ENCODE results near the gene TMCO4. TPM values are rescaled to one million over a fixed set of nuclear protein-coding genes. Genes with fewer than 3 reads are reported as not detected.
"Not testable (repeated sequence)": the region's sequence is repeated elsewhere in the genome, so short reads cannot be mapped to it uniquely, and the experiment has no call there.

TMCO4 gene
- total RNA-seq, 1 donor, result 11.1 TPM

GRCh38 chr1:19800076-19800804, 524 bp upstream of the TMCO4 start:
- Histone ChIP-seq H3K4me3 (ENCODE audit: low read length) (peak overlapping the region; percentile 58), H3K4me1 (ENCODE audit: insufficient read depth, low read length) (peaks cover 16% of the 10 kb centered on the region), H3K9me3 (ENCODE audit: low read depth, low read length) (no peaks in the 10 kb centered on the region), H3K27me3 (ENCODE audit: insufficient read depth, low read length) (no peaks in the 10 kb centered on the region)

DNA sequence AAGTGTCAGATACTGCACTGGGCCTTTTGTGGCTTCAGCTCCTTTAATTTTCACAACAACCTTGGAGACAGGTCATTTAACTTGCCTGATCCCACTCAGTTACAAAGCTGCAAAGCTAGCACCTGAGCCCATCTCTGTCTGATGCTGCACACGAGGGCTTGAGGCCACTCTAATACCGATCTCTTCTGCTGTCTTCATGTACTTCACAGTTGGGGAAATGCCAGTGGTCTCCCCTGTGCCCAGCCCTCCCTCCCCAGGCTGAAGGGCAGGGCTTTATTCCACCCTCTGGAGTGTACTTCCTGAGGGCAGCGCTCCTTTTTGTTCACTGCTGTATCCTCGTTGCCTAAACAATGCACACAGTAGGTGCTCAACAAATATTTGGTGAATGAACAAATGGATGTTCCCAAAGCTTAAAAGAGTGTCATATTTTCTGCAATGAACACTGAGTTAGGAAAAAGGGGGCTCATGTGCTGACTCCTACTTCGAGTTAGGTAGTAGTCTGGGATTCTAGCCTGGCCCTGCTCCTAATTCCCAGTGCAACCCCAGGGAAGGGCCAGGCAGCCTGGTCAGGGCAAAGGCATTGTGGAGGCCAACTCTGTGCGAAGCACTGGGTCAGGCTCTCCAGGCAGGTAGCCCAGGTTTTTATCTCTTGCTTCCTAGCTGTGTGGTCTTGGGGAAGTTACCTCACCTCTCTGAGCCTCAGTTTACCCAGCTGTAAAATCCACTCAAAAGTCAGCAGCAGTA, 1.1 kb downstream of the TMCO4 start:
- no peaks in the 10 kb centered on the region for H3K27me3 ChIP-seq (ENCODE audit: insufficient read depth, low read length)
- H3K9me3 ChIP-seq (ENCODE audit: low read depth, low read length), result no peaks in the 10 kb centered on the region
- peak overlapping the region; percentile 58 for H3K4me3 ChIP-seq (ENCODE audit: low read length)
- H3K4me1 ChIP-seq (ENCODE audit: insufficient read depth, low read length), result peaks cover 16% of the 10 kb centered on the region

DNA sequence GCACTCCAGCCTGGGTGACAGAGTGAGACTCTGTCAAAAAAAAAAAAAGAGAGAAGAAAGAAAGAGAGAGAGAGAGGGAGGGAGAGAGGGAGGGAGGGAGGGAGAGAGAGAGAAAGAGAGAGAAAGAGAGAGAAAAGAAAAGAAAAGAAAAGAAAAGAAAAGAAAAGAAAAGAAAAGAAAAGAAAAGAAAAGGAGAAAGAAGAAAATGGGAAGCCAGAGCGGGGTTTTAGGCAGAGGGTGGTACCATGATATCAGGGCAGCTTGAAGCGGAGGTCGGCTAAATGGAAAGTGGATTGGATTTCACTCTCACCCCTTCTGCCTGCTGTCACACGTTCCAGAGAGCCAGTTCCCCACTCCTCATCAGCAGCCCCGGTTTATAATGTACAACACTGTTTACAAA, 1.9 kb downstream of the TMCO4 start:
- Histone ChIP-seq H3K9me3 (ENCODE audit: low read depth, low read length) (no peaks in the 10 kb centered on the region), H3K4me3 (ENCODE audit: low read length) (no peak overlapping the region), H3K27me3 (ENCODE audit: insufficient read depth, low read length) (no peaks in the 10 kb centered on the region), H3K4me1 (ENCODE audit: insufficient read depth, low read length) (peaks cover 16% of the 10 kb centered on the region)

GRCh38 chr1:19794583-19794982, 5.1 kb downstream of the TMCO4 start:
- Histone ChIP-seq H3K27me3 (ENCODE audit: insufficient read depth, low read length) (no peaks in the 10 kb centered on the region), H3K9me3 (ENCODE audit: low read depth, low read length) (no peaks in the 10 kb centered on the region), H3K4me1 (ENCODE audit: insufficient read depth, low read length) (peaks cover 8% of the 10 kb centered on the region), H3K4me3 (ENCODE audit: low read length) (no peak overlapping the region)

GRCh38 chr1:19793360-19794046, 6.2 kb downstream of the TMCO4 start:
- no peaks in the 10 kb centered on the region for H3K9me3 ChIP-seq (ENCODE audit: low read depth, low read length)
- no peaks in the 10 kb centered on the region for H3K27me3 ChIP-seq (ENCODE audit: insufficient read depth, low read length)
- no peaks in the 10 kb centered on the region for H3K4me1 ChIP-seq (ENCODE audit: insufficient read depth, low read length)
- no peak overlapping the region for H3K4me3 ChIP-seq (ENCODE audit: low read length)

GRCh38 chr1:19792237-19793002, 7.3 kb downstream of the TMCO4 start:
- no peaks in the 10 kb centered on the region for H3K27me3 ChIP-seq (ENCODE audit: insufficient read depth, low read length)
- H3K4me3 ChIP-seq (ENCODE audit: low read length), result no peak overlapping the region
- no peaks in the 10 kb centered on the region for H3K4me1 ChIP-seq (ENCODE audit: insufficient read depth, low read length)
- no peaks in the 10 kb centered on the region for H3K9me3 ChIP-seq (ENCODE audit: low read depth, low read length)

DNA sequence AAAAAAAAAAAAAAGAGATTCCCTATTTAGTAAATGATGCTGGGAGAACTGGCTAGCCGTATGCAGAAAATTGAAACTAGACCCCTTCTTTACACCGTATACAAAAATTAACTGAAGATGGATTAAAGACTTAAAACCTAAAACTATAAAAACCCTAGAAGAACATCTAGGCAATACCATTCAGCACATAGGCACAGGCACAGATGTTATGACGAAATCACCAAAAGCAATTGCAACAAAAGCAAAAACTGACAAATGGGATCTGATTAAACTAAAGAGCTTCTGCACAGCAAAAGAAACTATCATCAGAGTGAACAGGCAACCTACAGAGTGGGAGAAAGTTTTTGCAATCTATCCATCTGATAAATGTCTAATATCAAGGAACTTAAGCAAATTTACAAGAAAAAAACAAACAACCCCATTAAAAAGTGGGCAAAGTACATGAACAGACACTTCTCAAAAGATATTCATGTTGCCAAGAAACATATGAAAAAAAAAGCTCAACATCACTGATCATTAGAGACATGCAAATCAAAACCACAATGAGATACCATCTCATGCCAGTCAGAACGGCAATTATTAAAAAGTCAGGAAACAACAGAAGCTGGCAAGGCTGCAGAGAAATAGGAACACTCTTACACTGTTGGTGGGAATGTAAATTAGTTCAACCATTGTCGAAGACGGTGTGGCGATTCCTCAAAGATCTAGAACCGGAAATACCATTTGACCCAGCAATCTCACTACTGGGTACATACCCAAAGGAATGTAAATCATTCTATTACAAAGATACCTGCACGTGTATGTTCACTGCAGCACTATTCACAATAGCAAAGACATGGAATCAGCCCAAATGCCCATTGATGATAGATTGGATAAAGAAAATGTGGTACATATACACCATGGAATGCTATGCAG, 9.4 kb downstream of the TMCO4 start:
- H3K4me1 ChIP-seq (ENCODE audit: insufficient read depth, low read length); H3K4me3 ChIP-seq (ENCODE audit: low read length); H3K9me3 ChIP-seq (ENCODE audit: low read depth, low read length); H3K27me3 ChIP-seq (ENCODE audit: insufficient read depth, low read length): not testable (repeated sequence)

GRCh38 chr1:19786988-19787423, 12.7 kb downstream of the TMCO4 start:
- H3K9me3 ChIP-seq (ENCODE audit: low read depth, low read length), result no peaks in the 10 kb centered on the region
- H3K4me1 ChIP-seq (ENCODE audit: insufficient read depth, low read length), result no peaks in the 10 kb centered on the region
- no peaks in the 10 kb centered on the region for H3K27me3 ChIP-seq (ENCODE audit: insufficient read depth, low read length)
- no peak overlapping the region for H3K4me3 ChIP-seq (ENCODE audit: low read length)

GRCh38 chr1:19785660-19786059, 14.1 kb downstream of the TMCO4 start:
- Histone ChIP-seq H3K4me1 (ENCODE audit: insufficient read depth, low read length) (no peaks in the 10 kb centered on the region), H3K27me3 (ENCODE audit: insufficient read depth, low read length) (no peaks in the 10 kb centered on the region), H3K9me3 (ENCODE audit: low read depth, low read length) (no peaks in the 10 kb centered on the region), H3K4me3 (ENCODE audit: low read length) (no peak overlapping the region)

DNA sequence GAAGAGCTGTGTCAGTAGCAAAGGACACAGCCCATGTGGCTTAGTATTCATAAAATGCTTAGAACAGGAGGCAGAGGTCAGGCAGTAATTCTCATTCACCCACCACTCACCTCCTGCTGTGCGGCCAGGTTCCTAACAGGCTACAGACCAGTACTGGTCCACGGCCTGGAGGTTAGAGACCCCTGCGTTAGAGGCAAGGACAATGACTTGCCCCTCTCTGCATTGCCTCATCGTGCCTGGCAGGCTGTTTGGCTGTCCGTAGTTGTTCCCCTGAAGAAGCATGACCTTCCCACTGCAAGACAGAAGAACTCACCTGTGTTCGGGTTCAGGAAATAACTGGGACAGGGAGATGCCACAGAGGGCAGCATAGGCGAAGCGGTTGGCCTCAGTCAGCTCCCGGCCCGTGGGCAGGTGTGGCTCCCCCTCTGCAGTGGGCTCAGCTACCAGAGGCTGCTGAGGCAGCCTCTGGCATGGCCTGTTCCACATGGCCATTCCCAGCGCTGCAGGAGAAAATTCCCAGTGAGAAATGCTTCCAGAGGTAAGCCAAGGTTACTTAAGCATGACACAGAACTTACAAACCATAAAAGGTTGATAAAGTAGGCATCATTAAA, 19.3 kb downstream of the TMCO4 start:
- H3K9me3 ChIP-seq (ENCODE audit: low read depth, low read length), result no peaks in the 10 kb centered on the region
- no peaks in the 10 kb centered on the region for H3K4me1 ChIP-seq (ENCODE audit: insufficient read depth, low read length)
- no peaks in the 10 kb centered on the region for H3K27me3 ChIP-seq (ENCODE audit: insufficient read depth, low read length)
- H3K4me3 ChIP-seq (ENCODE audit: low read length), result no peak overlapping the region

GRCh38 chr1:19776933-19777332, 22.8 kb downstream of the TMCO4 start:
- no peaks in the 10 kb centered on the region for H3K27me3 ChIP-seq (ENCODE audit: insufficient read depth, low read length)
- no peak overlapping the region for H3K4me3 ChIP-seq (ENCODE audit: low read length)
- no peaks in the 10 kb centered on the region for H3K4me1 ChIP-seq (ENCODE audit: insufficient read depth, low read length)
- no peaks in the 10 kb centered on the region for H3K9me3 ChIP-seq (ENCODE audit: low read depth, low read length)

- no peak overlapping the region for H3K4me3 ChIP-seq (ENCODE audit: low read length)
Measured at GRCh38 chr1:19776287-19776686, 23.4 kb downstream of the TMCO4 start.

DNA sequence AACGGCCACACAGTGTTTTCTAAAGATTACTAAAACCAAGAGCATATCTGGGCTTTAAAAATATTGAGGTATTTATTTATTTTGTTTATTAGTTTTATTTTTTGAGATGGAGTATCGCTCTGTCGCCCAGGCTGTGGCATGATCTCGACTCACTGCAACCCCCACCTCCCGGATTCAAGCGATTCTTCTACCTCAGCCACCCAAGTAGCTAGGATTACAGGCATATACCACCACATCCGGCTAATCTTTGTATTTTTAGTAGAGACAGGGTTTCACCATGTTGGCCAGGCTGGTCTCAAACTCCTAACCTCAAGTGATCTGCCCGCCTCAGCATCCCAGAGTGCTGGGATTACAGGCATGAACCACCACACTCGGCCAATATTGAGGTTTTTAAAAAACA, 23.9 kb downstream of the TMCO4 start:
- H3K27me3 ChIP-seq (ENCODE audit: insufficient read depth, low read length), result no peaks in the 10 kb centered on the region
- H3K4me3 ChIP-seq (ENCODE audit: low read length), result no peak overlapping the region
- no peaks in the 10 kb centered on the region for H3K4me1 ChIP-seq (ENCODE audit: insufficient read depth, low read length)
- H3K9me3 ChIP-seq (ENCODE audit: low read depth, low read length), result no peaks in the 10 kb centered on the region

More at GRCh38 chr1:19776287-19776686, 23.4 kb downstream of the TMCO4 start:
- Histone ChIP-seq H3K9me3 (ENCODE audit: low read depth, low read length) (no peaks in the 10 kb centered on the region), H3K4me1 (ENCODE audit: insufficient read depth, low read length) (no peaks in the 10 kb centered on the region), H3K27me3 (ENCODE audit: insufficient read depth, low read length) (no peaks in the 10 kb centered on the region)

GRCh38 chr1:19775317-19775716, 24.4 kb downstream of the TMCO4 start:
- Histone ChIP-seq H3K27me3 (ENCODE audit: insufficient read depth, low read length) (no peaks in the 10 kb centered on the region), H3K4me3 (ENCODE audit: low read length) (no peak overlapping the region), H3K4me1 (ENCODE audit: insufficient read depth, low read length) (no peaks in the 10 kb centered on the region)

More at GRCh38 chr1:19775317-19775716, 24.4 kb downstream of the TMCO4 start:
- H3K9me3 ChIP-seq (ENCODE audit: low read depth, low read length), result no peaks in the 10 kb centered on the region

All from mononuclear cell (primary cell).